Measurements from ENCODE around the gene FAIM. TPM values are rescaled to one million over a fixed set of nuclear protein-coding genes. Genes with fewer than 3 reads are reported as not detected.

FAIM gene
- total RNA-seq, 1 experiment from 2014 or later = 11.0 TPM

- H2BK15ac ChIP-seq (ENCODE audit: low read depth, low read length) = no peak overlapping the region
- Mint-ChIP-seq H3K4me3 (no peak overlapping the region), H3K4me1 (no peaks in the 10 kb centered on the region), H3K9me3 (no peaks in the 10 kb centered on the region), H3K27ac (no peak overlapping the region), H3K36me3 (ENCODE audit: insufficient read depth in 1 of 3, low read depth in 3 of 3) (no peaks in the 10 kb centered on the region), H3K27me3 (ENCODE audit: low read depth) (no peaks in the 10 kb centered on the region)
- H2BK5ac ChIP-seq (ENCODE audit: insufficient read length, low read length) = no peak overlapping the region
- no peaks in the 10 kb centered on the region for H3K9me3 ChIP-seq (ENCODE audit: control insufficient read depth, low read depth, low read length)
- no peak overlapping the region for H3K56ac ChIP-seq (ENCODE audit: insufficient read length, low read depth, low read length)
- TF ChIP-seq CTCF (conservative IDR thresholded peaks at IDR 0.05) = no peak
- H3K4me2 ChIP-seq (ENCODE audit: insufficient read depth, insufficient read length, low read length) = no peak overlapping the region
- no peak overlapping the region for H4K91ac ChIP-seq (ENCODE audit: insufficient read length, low read depth, low read length)
- H2BK20ac ChIP-seq (ENCODE audit: low read depth, low read length, poor library complexity, severe bottlenecking) = no peak overlapping the region
- no peaks in the 10 kb centered on the region for H3K79me2 ChIP-seq (ENCODE audit: insufficient read depth, low read length)
- H2BK120ac ChIP-seq (ENCODE audit: low read depth, low read length, poor library complexity, severe bottlenecking) = no peak overlapping the region
- H3K27me3 ChIP-seq (ENCODE audit: insufficient read depth, low read length) = no peaks in the 10 kb centered on the region
- H3K23me2 ChIP-seq (ENCODE audit: insufficient read length, low read depth, low read length, poor library complexity, severe bottlenecking) = no peaks in the 10 kb centered on the region
- no peak overlapping the region for H4K8ac ChIP-seq (replicated peaks; ENCODE audit: insufficient read length, low read depth, low read length)
- no peak overlapping the region for H2AFZ ChIP-seq (ENCODE audit: low read length)
- H3T11ph ChIP-seq (ENCODE audit: low read length) = no peak overlapping the region
- no peak overlapping the region for H2AK5ac ChIP-seq (ENCODE audit: insufficient read length, low read length)
- no peak overlapping the region for H3K23ac ChIP-seq (ENCODE audit: insufficient read length, low read depth, low read length)
- H3K14ac ChIP-seq (ENCODE audit: insufficient read depth, low read length) = no peak overlapping the region
- WGBS (ENCODE audit: extremely low coverage, insufficient read length, low lambda C conversion rate) = no CpG with 5 or more reads among the region's 3 CpGs
- H4K20me1 ChIP-seq (ENCODE audit: control insufficient read depth, insufficient read depth, insufficient read length) = no peaks in the 10 kb centered on the region
- H3K18ac ChIP-seq (ENCODE audit: insufficient read length, low read depth, low read length) = no peak overlapping the region
- no peak overlapping the region for H3K4ac ChIP-seq (ENCODE audit: low read depth, low read length)
- H2BK12ac ChIP-seq (ENCODE audit: insufficient read length, low read depth, low read length) = no peak overlapping the region
- H3K79me1 ChIP-seq (ENCODE audit: insufficient read depth, low read depth, low read length, poor library complexity, severe bottlenecking) = no peaks in the 10 kb centered on the region
- H4K5ac ChIP-seq (ENCODE audit: insufficient read length, low read depth, low read length) = no peak overlapping the region
- no peak overlapping the region for H3K27ac ChIP-seq (ENCODE audit: insufficient read length, low read depth, low read length)
- H3K4me1 ChIP-seq (ENCODE audit: insufficient read depth, low read length) = no peaks in the 10 kb centered on the region
- no peak for DNase-seq
- no peak overlapping the region for H3K9ac ChIP-seq (ENCODE audit: extremely low read depth, insufficient read length, low read length)
Observed at GRCh38 chr3:138625707-138626365, 17.3 kb downstream of the FAIM start.

Measured in H9 (cell line).